Lower leg skin (tissue), 3 donors: ENCODE measurements around the gene DGLUCY.

ENCODE experiments used
- CTCF ChIP-seq, 3 donors: fragments of 450-650 bp; IDR thresholded peaks; one replicate each; pipeline ENCODE4 v1.5.1; 2016; ENCODE audit warnings: antibody characterized with exemption in 3 of 3, mild to moderate bottlenecking in 3 of 3, moderate library complexity in 2 of 3
- POLR2A ChIP-seq, 2 donors: fragments of 450-650 bp; IDR thresholded peaks; one replicate each; pipeline ENCODE4 v1.6.1; 2016 to 2017; ENCODE audit warnings: antibody characterized with exemption in 2 of 2, mild to moderate bottlenecking in 1 of 2, moderate library complexity in 1 of 2

GRCh38 chr14:91204657-91205056 is 90.8 kb downstream of the DGLUCY start:
- TF ChIP-seq POLR2A (IDR thresholded peaks at IDR 0.05) = no peak
- no peak for TF ChIP-seq CTCF (IDR thresholded peaks at IDR 0.05)
